Measurements from ENCODE around the gene GRIK4. TPM values are rescaled to one million over a fixed set of nuclear protein-coding genes. Genes with fewer than 3 reads are reported as not detected.

The GRIK4 gene
- total RNA-seq, 2 experiments from 2014 or later, result not detected

DNA sequence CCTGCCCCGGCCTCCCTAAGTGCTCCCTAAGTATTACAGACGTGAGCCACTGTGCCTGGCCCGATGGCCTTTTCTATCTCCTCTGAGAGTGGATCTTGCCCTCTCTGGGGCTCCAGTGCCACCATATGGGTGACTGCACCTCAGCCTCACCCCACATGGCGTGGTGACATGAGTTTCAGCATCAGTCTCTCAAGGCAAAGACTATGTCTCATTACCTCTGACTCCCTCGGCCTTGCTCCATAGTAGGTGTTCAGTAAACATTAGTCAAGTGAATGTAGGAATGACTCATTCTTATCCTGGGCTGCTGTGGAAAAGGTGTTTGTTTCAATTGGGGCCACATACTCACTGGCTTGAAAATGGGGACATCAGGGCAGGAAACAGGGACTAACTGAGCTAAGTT, 168.8 kb downstream of the GRIK4 start:
- ATAC-seq (ENCODE audit: low read depth) (no peak), DNase-seq (no peak)
- Mint-ChIP-seq H3K4me1 (no peaks in the 10 kb centered on the region), H3K9me3 (no peaks in the 10 kb centered on the region), H3K27ac (no peak overlapping the region), H3K27me3 (peaks cover 14% of the 10 kb centered on the region), H3K4me3 (no peak overlapping the region), H3K36me3 (no peaks in the 10 kb centered on the region)
- POLR2A ChIA-PET, result no interaction called here

DNA sequence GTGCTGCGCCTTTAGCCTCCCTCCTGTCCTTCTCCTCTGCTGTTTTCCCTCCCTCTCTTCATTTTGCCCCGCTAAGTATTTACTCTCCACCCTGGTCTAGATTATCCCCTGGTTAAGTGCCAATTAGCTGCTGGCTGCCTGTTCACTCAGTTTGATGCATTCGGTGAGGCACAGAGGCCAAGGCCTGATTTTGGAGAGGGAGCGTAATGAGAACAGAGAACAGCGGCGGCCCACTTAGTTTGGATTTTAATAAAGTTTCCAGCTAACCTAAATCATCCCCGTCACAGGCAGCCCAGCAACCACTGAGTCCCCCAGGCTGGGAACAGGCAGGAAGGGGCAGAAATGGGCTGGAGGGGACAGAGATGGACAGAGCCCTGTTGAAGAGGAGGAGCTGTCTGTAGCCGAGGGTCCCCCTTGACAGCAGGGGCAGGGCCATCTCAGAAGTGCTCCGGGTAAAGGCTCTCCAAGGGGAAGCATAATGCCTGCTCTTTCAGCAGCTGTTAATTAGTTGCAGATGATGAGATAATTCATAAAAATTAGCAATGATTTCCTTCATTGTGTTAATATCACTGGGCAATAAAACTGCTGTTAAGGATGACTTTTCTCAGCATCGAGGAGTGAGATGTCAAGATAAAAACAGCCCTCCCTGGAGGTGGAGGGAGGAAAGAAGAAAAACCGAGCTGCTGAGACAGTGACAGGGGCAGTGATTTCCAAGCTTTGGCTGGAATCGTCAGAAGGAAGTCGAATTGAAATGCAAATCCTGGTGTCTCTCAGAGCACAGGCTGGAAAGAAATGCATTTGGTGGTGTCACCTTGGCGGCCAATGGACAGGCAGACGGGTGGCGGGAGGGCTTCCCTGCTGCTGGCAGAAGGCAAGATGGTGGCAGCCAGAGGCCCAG, 170.1 kb downstream of the GRIK4 start:
- DNase-seq (no peak), ATAC-seq (ENCODE audit: low read depth) (no peak)
- POLR2A ChIA-PET, result no interaction called here

DNA sequence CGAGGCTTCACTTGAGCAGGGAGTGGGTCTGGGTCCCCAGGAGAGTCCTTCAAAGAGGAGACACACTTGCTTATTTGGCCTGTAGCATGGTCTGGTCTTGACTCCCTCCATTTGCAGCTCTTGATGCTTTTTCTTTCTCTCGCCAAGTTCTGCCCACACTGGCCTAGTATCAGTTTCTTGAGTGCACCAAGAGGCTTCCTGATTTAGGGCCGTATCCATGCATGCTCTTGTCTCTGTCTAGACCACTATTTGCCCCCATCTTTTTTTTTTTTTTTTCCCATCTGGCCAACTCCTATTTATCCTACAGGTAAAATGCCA, 170.7 kb downstream of the GRIK4 start:
- H3K27ac Mint-ChIP-seq, result no peak overlapping the region
- POLR2A ChIA-PET, result no interaction called here
- peaks cover 18% of the 10 kb centered on the region for H3K27me3 Mint-ChIP-seq
- H3K4me3 Mint-ChIP-seq, result no peak overlapping the region
- no peaks in the 10 kb centered on the region for H3K36me3 Mint-ChIP-seq
- no peaks in the 10 kb centered on the region for H3K4me1 Mint-ChIP-seq
- DNase-seq (no peak), ATAC-seq (ENCODE audit: low read depth) (no peak)
- no peaks in the 10 kb centered on the region for H3K9me3 Mint-ChIP-seq

More for the DNA sequence above, 170.1 kb downstream of the GRIK4 start:
- H3K27me3 Mint-ChIP-seq, result peaks cover 18% of the 10 kb centered on the region
- H3K27ac Mint-ChIP-seq, result no peak overlapping the region
- H3K36me3 Mint-ChIP-seq, result no peaks in the 10 kb centered on the region
- H3K4me1 Mint-ChIP-seq, result no peaks in the 10 kb centered on the region
- H3K4me3 Mint-ChIP-seq, result no peak overlapping the region
- no peaks in the 10 kb centered on the region for H3K9me3 Mint-ChIP-seq

DNA sequence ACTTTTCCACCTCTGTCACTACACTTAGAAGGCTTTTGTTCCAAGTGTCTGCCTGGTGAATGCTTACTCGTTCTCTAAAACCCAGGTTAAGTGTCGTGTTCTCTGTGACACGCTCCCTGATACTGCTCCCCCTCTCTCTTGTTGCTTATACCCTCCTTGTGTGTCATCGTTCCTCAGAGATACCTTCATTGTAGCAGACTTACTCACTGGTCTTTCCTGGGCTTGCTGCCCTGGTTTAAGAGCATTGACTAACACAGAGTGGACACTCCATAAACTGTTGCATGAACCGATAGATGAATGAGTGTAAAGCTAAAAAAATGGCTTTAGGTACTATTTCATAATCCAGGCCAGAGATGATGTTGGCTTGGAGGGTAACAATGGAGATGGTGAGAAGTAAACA, 171.3 kb downstream of the GRIK4 start:
- H3K27me3 Mint-ChIP-seq, result peaks cover 18% of the 10 kb centered on the region
- no peaks in the 10 kb centered on the region for H3K4me1 Mint-ChIP-seq
- H3K36me3 Mint-ChIP-seq, result no peaks in the 10 kb centered on the region
- H3K9me3 Mint-ChIP-seq, result no peaks in the 10 kb centered on the region
- DNase-seq, result no peak
- POLR2A ChIA-PET, result no interaction called here
- ATAC-seq (ENCODE audit: low read depth), result no peak
- no peak overlapping the region for H3K27ac Mint-ChIP-seq
- no peak overlapping the region for H3K4me3 Mint-ChIP-seq

DNA sequence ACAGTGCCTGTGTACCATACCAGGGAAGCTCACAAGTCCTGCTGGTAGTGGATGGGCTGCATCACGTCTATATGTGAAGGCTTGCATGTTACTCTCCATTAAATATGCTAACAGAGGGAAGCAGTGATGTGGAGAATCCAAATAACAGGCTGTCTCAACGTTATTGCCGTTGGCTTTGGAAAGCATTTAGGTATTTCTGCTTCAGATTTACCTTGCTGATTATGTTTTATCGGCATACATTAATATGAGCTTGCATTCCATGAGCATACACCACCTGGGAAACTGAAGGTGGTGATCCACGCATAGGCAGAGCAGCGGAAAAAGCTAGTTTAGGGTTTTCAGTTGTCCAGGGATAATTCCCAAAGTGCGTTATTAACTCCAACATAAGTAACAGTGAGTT, 175.0 kb downstream of the GRIK4 start:
- ATAC-seq (ENCODE audit: low read depth) (no peak), DNase-seq (no peak)
- no peaks in the 10 kb centered on the region for H3K36me3 Mint-ChIP-seq
- H3K27me3 Mint-ChIP-seq, result peaks cover 32% of the 10 kb centered on the region
- POLR2A ChIA-PET, result no interaction called here
- no peaks in the 10 kb centered on the region for H3K4me1 Mint-ChIP-seq
- H3K9me3 Mint-ChIP-seq, result no peaks in the 10 kb centered on the region
- no peak overlapping the region for H3K27ac Mint-ChIP-seq
- H3K4me3 Mint-ChIP-seq, result no peak overlapping the region

DNA sequence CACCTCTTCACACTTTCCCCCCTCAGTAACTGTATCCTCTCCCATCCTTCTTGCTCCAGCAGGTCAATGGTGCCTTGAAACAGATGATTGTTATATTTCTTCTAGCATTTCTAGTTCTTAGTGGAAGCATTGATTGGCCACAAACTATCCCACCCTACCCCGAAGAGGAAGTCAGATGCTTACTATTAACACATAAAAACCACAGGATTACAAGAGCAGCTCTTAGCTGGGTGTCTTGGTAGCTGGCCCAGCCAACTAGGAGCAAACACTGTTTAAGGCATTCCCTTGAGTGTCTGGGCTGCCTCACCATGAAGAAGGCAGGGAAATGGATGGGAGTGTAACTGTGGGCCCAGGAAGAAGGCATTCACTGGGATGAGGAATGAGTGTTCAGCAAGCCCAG, 176.6 kb downstream of the GRIK4 start:
- DNase-seq (no peak), ATAC-seq (ENCODE audit: low read depth) (no peak)
- H3K36me3 Mint-ChIP-seq, result no peaks in the 10 kb centered on the region
- no peaks in the 10 kb centered on the region for H3K4me1 Mint-ChIP-seq
- H3K9me3 Mint-ChIP-seq, result no peaks in the 10 kb centered on the region
- H3K4me3 Mint-ChIP-seq, result no peak overlapping the region
- H3K27ac Mint-ChIP-seq, result no peak overlapping the region
- POLR2A ChIA-PET, result no interaction called here
- peaks cover 29% of the 10 kb centered on the region for H3K27me3 Mint-ChIP-seq

DNA sequence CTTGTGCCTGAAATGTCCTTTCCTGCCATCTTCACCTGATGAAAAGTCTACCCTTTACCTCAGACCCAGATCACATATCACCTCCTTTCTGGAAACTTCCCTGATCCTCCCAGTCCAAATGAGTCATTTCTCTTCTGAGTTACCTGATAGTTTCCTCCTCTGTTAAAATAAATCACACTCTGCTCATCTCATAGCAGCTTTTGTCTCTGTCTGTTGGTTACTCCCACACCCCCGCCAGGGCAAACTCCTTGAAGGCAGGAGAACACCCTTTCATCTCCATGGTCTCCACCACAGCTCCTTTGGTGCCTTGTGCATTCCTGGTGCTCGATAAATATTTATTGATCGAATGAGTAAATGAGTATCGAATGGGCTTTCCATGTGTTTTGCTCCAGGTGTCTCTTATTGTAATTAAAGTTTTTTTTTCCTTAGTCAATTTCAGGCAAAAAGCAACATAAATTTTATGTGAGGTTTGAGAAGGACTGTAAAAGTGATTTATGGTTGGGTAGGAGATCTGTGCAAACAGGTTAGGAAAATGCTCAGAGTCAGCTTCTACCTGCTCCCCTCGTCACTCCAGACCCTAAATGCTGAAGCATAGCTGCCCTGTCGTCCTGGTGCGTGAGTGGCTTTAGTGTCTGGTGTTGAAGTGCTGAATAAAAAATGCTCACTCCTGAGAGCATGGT, 178.2 kb downstream of the GRIK4 start:
- Mint-ChIP-seq H3K4me1 (no peaks in the 10 kb centered on the region), H3K36me3 (no peaks in the 10 kb centered on the region), H3K4me3 (no peak overlapping the region), H3K27ac (no peak overlapping the region), H3K27me3 (peaks cover 23% of the 10 kb centered on the region), H3K9me3 (no peaks in the 10 kb centered on the region)
- DNase-seq (no peak), ATAC-seq (ENCODE audit: low read depth) (no peak)
- POLR2A ChIA-PET, result no interaction called here

DNA sequence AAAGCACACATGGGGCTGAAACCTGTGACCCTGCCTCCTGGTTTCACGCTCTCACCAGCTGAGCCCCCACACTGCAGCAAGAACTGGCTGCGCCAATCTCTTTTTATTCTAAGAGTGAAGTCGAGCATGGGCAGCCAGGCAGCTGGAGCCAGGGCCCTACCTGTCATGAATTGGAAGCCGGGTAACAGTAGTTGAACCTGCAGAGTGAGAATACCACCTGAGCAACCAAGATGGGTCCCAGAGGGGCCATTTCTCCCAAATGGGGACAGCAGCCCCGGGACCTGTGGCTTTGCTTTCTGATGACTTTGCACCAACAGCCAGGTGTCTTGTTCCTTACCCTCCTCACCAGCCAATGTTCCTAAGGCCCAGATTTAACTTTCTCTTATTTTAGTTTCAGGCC, 178.9 kb downstream of the GRIK4 start:
- ATAC-seq (ENCODE audit: low read depth) (no peak), DNase-seq (no peak)
- no peak overlapping the region for H3K4me3 Mint-ChIP-seq
- POLR2A ChIA-PET, result no interaction called here
- no peaks in the 10 kb centered on the region for H3K36me3 Mint-ChIP-seq
- no peaks in the 10 kb centered on the region for H3K4me1 Mint-ChIP-seq
- no peaks in the 10 kb centered on the region for H3K9me3 Mint-ChIP-seq
- no peak overlapping the region for H3K27ac Mint-ChIP-seq
- peaks cover 20% of the 10 kb centered on the region for H3K27me3 Mint-ChIP-seq

DNA sequence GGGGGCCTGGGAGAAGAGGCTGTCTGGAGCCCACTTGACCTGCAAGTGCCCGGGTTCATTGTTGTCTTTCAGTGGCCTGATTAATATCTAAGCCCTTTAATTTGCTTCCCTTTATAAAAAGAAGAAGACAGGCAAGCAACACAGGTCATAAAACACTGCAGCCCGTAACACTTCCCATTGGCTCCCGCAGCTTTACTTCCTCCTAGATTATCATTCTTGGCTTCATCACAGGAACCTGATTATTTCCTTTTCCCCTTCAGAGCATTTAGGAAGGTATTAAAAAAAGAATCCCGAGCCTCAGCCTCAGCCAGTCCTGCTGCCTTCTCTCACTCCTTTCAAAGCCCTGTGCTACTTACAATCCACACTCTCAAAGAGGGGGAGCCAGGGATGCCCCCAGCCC, 183.2 kb downstream of the GRIK4 start:
- H3K27ac Mint-ChIP-seq, result no peak overlapping the region
- DNase-seq (no peak), ATAC-seq (ENCODE audit: low read depth) (no peak)
- POLR2A ChIA-PET, result no interaction called here
- H3K9me3 Mint-ChIP-seq, result no peaks in the 10 kb centered on the region
- no peak overlapping the region for H3K4me3 Mint-ChIP-seq
- H3K36me3 Mint-ChIP-seq, result no peaks in the 10 kb centered on the region
- no peaks in the 10 kb centered on the region for H3K4me1 Mint-ChIP-seq
- H3K27me3 Mint-ChIP-seq, result peaks cover 7% of the 10 kb centered on the region

DNA sequence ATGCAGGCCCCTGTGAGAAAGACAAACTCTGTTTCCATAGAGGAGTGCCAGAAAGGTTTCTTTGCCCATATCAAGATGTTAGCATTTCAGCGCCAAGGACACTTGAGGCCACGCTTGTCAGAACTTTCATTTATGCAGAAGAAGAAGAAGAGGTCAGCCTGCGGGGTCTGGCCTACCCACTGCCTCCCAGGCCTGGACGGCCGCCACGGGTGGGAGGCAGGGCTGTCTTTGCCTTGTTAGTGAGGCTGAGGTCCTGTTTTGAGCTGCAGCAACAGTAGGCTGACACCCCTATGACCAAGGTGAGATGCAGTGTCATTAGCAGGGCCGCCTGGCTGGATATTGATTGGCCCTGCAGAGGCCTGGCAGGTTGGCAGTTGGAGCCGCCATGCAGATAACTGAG, 183.9 kb downstream of the GRIK4 start:
- no peak overlapping the region for H3K4me3 Mint-ChIP-seq
- H3K27ac Mint-ChIP-seq, result no peak overlapping the region
- H3K9me3 Mint-ChIP-seq, result no peaks in the 10 kb centered on the region
- H3K4me1 Mint-ChIP-seq, result no peaks in the 10 kb centered on the region
- H3K36me3 Mint-ChIP-seq, result no peaks in the 10 kb centered on the region
- POLR2A ChIA-PET, result no interaction called here
- DNase-seq, result no peak
- peaks cover 6% of the 10 kb centered on the region for H3K27me3 Mint-ChIP-seq
- no peak for ATAC-seq (ENCODE audit: low read depth)

DNA sequence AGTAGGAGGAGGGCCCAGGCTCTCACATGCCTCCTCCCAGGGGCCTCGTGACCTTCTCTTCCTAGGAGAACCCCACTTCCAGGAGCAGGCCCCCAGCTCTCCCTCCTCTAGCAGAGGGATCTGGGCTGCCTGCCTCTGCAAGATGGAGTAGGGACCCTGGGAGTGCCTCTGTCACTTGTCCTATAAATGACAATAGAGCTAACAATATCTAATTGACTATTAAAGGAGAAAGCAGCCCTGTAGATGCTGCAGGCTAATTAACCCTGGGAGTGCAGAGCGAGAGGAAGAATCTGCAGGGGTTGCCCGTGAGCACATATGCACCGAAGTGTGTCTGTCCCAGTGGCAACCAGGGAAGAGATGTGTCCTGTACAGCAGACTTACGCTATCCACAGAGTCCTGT, 184.4 kb downstream of the GRIK4 start:
- no peak for ATAC-seq (ENCODE audit: low read depth)
- Mint-ChIP-seq H3K36me3 (no peaks in the 10 kb centered on the region), H3K4me3 (no peak overlapping the region), H3K27me3 (peaks cover 4% of the 10 kb centered on the region), H3K27ac (no peak overlapping the region), H3K9me3 (no peaks in the 10 kb centered on the region), H3K4me1 (no peaks in the 10 kb centered on the region)
- no peak for DNase-seq
- POLR2A ChIA-PET, result no interaction called here

DNA sequence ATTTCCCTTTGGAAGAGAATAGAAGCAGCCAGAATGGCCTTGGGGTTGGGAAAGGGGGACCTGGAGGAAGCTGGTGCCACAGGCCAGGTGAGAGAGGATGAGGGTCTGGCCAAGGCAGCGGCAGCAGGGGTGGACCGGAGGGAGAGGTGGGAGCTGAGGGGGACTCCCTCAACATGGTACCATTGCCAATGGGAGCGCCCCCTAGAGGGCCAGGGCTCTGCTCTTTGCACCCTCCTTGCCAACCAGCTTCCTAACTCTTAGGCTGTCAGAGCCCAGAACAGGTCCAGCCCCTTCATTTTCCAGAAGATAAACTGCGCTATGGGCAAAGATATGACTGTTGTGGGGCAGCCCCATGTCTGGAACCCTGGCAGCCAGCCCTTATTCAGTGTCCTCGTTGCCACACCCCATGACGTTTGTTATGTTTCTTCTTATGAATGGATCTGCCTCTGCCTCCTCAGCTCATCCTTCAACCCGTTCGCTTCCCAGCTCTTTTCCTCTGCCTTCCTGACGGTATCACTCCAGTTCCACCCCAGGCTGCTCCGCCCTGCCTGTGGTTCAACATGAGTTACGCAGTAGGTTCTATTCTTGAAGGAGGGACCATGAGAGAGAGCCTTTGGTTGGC, 185.2 kb downstream of the GRIK4 start:
- POLR2A ChIA-PET, result no interaction called here
- DNase-seq (no peak), ATAC-seq (ENCODE audit: low read depth) (no peak)
- Mint-ChIP-seq H3K36me3 (no peaks in the 10 kb centered on the region), H3K27ac (no peak overlapping the region), H3K27me3 (peaks cover 4% of the 10 kb centered on the region), H3K4me1 (no peaks in the 10 kb centered on the region), H3K4me3 (no peak overlapping the region), H3K9me3 (no peaks in the 10 kb centered on the region)

DNA sequence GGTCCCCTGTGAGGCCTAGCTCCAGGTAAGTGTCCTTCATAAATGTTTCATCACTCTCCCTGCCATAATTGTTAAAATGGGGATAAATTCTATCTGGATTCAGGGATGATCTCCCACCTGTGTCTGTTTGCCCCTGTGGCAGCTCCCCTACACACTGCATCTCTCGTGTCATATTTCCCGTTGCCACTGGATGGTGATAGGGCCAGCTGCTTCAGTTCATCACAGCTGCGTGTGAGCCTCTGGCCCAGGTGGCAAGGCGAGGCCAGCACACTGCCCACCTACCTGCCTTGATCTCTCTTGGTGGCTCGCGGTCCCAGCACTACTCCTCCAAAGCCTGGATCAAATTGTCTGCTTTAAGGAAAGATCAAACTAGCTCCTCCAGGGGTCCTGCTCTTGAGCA, 187.4 kb downstream of the GRIK4 start:
- Mint-ChIP-seq H3K4me1 (no peaks in the 10 kb centered on the region), H3K9me3 (no peaks in the 10 kb centered on the region), H3K36me3 (no peaks in the 10 kb centered on the region), H3K27me3 (peaks cover 3% of the 10 kb centered on the region), H3K4me3 (no peak overlapping the region), H3K27ac (no peak overlapping the region)
- no peak for ATAC-seq (ENCODE audit: low read depth)
- POLR2A ChIA-PET, result no interaction called here
- DNase-seq, result no peak

DNA sequence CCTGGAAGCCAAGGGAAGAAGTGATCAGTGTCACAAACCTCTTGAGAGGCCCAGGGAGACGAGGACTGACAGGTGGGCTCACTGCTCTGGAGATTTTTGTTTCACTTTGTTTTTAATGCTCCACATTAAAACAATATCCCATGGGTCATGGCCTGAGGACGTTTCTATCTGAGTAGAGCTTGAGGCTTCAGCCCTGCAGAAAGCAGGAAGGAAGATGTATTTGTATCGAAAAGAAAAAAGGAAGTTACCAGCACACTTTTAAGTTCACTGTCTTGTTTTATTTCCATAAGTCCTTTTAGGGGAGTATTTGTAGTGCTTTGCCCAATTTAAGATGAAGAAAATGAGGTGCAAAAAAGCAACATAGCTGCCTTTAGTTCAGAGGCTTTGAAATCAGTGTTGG, 191.1 kb downstream of the GRIK4 start:
- Mint-ChIP-seq H3K27me3 (peaks cover 4% of the 10 kb centered on the region), H3K9me3 (no peaks in the 10 kb centered on the region), H3K4me3 (no peak overlapping the region), H3K36me3 (no peaks in the 10 kb centered on the region), H3K27ac (no peak overlapping the region), H3K4me1 (no peaks in the 10 kb centered on the region)
- ATAC-seq (ENCODE audit: low read depth) (no peak), DNase-seq (no peak)
- POLR2A ChIA-PET, result no interaction called here

Measured in activated naive CD8-positive, alpha-beta T cell treated with anti-CD3 and anti-CD28 coated beads, Interleukin-2, amount 10 ng/mL, durations not matched to agents 7 days and 5 days (primary cell).